A549 (cell line): Measurements from ENCODE around the gene ARMC10. TPM values are rescaled to one million over a fixed set of nuclear protein-coding genes. Genes with fewer than 3 reads are reported as not detected.
"Not testable (repeated sequence)": the region's sequence is repeated elsewhere in the genome, so short reads cannot be mapped to it uniquely, and the experiment has no call there.

Experiments used
- ATAC-seq, 2 experiments: fragments of 200-7000 bp in 1 of 2; fragments of >200 bp in 1 of 2; cut with Nextera tagmentation in 1 of 2; cut with Tn5 transposase in 1 of 2; 3 replicates each; pipeline versions ENCODE4 v1.8.0 to v1.9.1; 2018 to 2020; ENCODE audit warnings: mild to moderate bottlenecking in 1 of 2, moderate library complexity in 1 of 2
- CTCF ChIA-PET: fragments of 300-600 bp; sonication (Branson Sonifier 250); formaldehyde crosslinking; extraction: SDS; loops from one replicate; lab custom pipeline; 2021; ENCODE audit warnings: antibody characterized with exemption, inconsistent platforms; lab: Yijun Ruan, JAX
- POLR2A ChIA-PET: fragments of 350-600 bp; formaldehyde crosslinking; extraction: SDS; loops from one replicate; lab custom pipeline; 2021; ENCODE audit warnings: antibody characterized with exemption, inconsistent platforms; lab: Yijun Ruan, JAX
- DNase-seq, 2 experiments: peaks; one replicate each; pipeline versions ENCODE4 v3.0.0 to v3.0.0-alpha.2; 2011 to 2016; ENCODE audit warnings: low read depth in 1 of 2, low spot score in 1 of 2
- FAIRE-seq: peaks from 2 replicates; lab custom pipeline; 2011; peaks lifted over from hg19 to GRCh38; lab: Jason Lieb, UNC
- H3K27ac ChIP-seq, 2 experiments: fragments of >200 bp; sonication (Bioruptor Twin); formaldehyde crosslinking; 3 replicates each; pipeline ENCODE4 v1.5.1; 2016 to 2017
- H3K4me1 ChIP-seq: fragments of >200 bp; sonication (Bioruptor Twin); formaldehyde crosslinking; 3 replicates; pipeline ENCODE4 v1.6.1; 2016
- H3K4me2 ChIP-seq: fragments of >200 bp; sonication (Bioruptor Twin); formaldehyde crosslinking; 3 replicates; pipeline ENCODE4 v1.6.1; 2016
- H3K4me3 ChIP-seq: fragments of >200 bp; sonication (Bioruptor Twin); formaldehyde crosslinking; 3 replicates; pipeline ENCODE4 v1.5.1; 2016
- H3K9me3 ChIP-seq: fragments of >200 bp; sonication (Bioruptor Twin); formaldehyde crosslinking; 3 replicates; pipeline ENCODE4 v1.6.1; 2016
- BHLHE40 ChIP-seq: IDR thresholded peaks from 2 replicates; pipeline ENCODE4 v1.6.1; 2012; ENCODE audit warnings: low read depth, low read length, inconsistent platforms
- CHD2 ChIP-seq: fragments of 150-350 bp; IDR thresholded peaks from 2 replicates; pipeline ENCODE4 v1.6.1; 2014; ENCODE audit warnings: low read length; ENCODE audit not compliant: partially characterized antibody
- EHMT2 ChIP-seq: fragments of 200-600 bp; sonication (generic); IDR thresholded peaks from 2 replicates; pipeline ENCODE4 v1.6.1; 2016; ENCODE audit warnings: antibody characterized with exemption, low read depth, mild to moderate bottlenecking, moderate library complexity
- EP300 ChIP-seq, 2 experiments: fragments of >200 bp; sonication (Bioruptor Twin); formaldehyde crosslinking; IDR thresholded peaks; 2 replicates in 1 of 2; 3 replicates in 1 of 2; pipeline ENCODE4 v1.6.1; 2016 to 2017
- FOSL2 ChIP-seq, 2 experiments: fragments of 450-650 bp in 1 of 2; fragments of >200 bp in 1 of 2; sonication (Bioruptor Twin) in 1 of 2; formaldehyde crosslinking; IDR thresholded peaks; 2 replicates each; pipeline versions ENCODE4 v1.5.0 to v1.6.1; 2016 to 2020; ENCODE audit warnings: mild to moderate bottlenecking in 1 of 2, moderate library complexity in 1 of 2
- HEYL ChIP-seq: fragments of 250-450 bp; sonication (Bioruptor Pico); IDR thresholded peaks from 2 replicates; pipeline ENCODE4 v1.8.0; 2021; ENCODE audit warnings: mild to moderate bottlenecking, moderate library complexity
- HOXB13 ChIP-seq: fragments of 250-450 bp; sonication (Bioruptor Pico); IDR thresholded peaks from 2 replicates; pipeline ENCODE4 v1.5.0; 2020; ENCODE audit warnings: low read depth, mild to moderate bottlenecking, moderate library complexity
- HOXB5 ChIP-seq: fragments of 250-450 bp; sonication (Bioruptor Pico); IDR thresholded peaks from 2 replicates; pipeline ENCODE4 v1.5.0; 2020; ENCODE audit warnings: mild to moderate bottlenecking, moderate library complexity
- MAFK ChIP-seq: fragments of 450-650 bp; IDR thresholded peaks from 2 replicates; pipeline ENCODE4 v1.6.1; 2014; ENCODE audit not compliant: partially characterized antibody
- RAD21 ChIP-seq, 2 experiments: fragments of >200 bp in 1 of 2; sonication (Bioruptor Twin) in 1 of 2; formaldehyde crosslinking in 1 of 2; IDR thresholded peaks in 1 of 2; conservative IDR thresholded peaks in 1 of 2; 2 replicates in 1 of 2; 3 replicates in 1 of 2; pipeline ENCODE4 v1.6.1; 2012 to 2018; ENCODE audit warnings: inconsistent platforms in 1 of 2
- RARB ChIP-seq: fragments of 250-450 bp; sonication (Bioruptor Pico); IDR thresholded peaks from 2 replicates; pipeline ENCODE4 v1.8.0; 2021; ENCODE audit warnings: mild to moderate bottlenecking, moderate library complexity
- RCOR1 ChIP-seq: fragments of 150-350 bp; IDR thresholded peaks from 2 replicates; pipeline ENCODE4 v1.6.1; 2014; ENCODE audit warnings: antibody characterized with exemption, low read length, low read depth
- TP53 ChIP-seq: fragments of 250-450 bp; sonication (Bioruptor Pico); IDR thresholded peaks from 2 replicates; pipeline ENCODE4 v1.5.0; 2021; ENCODE audit warnings: mild to moderate bottlenecking, moderate library complexity
- ZSCAN20 ChIP-seq: fragments of 250-450 bp; sonication (Bioruptor Pico); IDR thresholded peaks from 2 replicates; pipeline ENCODE4 v1.8.0; 2022; ENCODE audit warnings: mild to moderate bottlenecking, moderate library complexity
- WGBS: methylation state at CpG from one replicate; pipeline ENCODE4 v1.1.6; 2017; ENCODE audit errors: missing lambda C conversion rate; 5-methylcytosine and 5-hydroxymethylcytosine counted together
- polyA plus RNA-seq, 4 experiments: library from polyadenylated mRNA; depleted of rRNA in 3 of 4; stranded (reverse); fragments of >200 nt; fragmentation: RNase III in 1 of 4; extraction: RNeasy Plus Mini Kit Qiagen cat#74134 plus additional on column Dnase treatment in 1 of 4; gene quantifications; 2 replicates in 3 of 4; 3 replicates in 1 of 4; pipeline ENCODE4 v1.2.3, GENCODE V29; 2011 to 2017
- TF ChIP-seq, protein P1 (sequence below): fragments of >200 bp; sonication (Bioruptor Twin); formaldehyde crosslinking; IDR thresholded peaks from 2 replicates; pipeline ENCODE4 v1.6.1; 2016
- TF ChIP-seq, protein P2 (sequence below): fragments of 250-450 bp; sonication (Bioruptor Pico); IDR thresholded peaks from 2 replicates; pipeline ENCODE4 v1.5.0; 2021; ENCODE audit warnings: mild to moderate bottlenecking, moderate library complexity, borderline replicate concordance
- TF ChIP-seq, protein P3 (sequence below): IDR thresholded peaks from 2 replicates; pipeline ENCODE4 v1.6.1; 2012
- TF ChIP-seq, protein P4 (sequence below): fragments of 450-650 bp; IDR thresholded peaks from 2 replicates; pipeline ENCODE4 v1.6.1; 2014; ENCODE audit warnings: antibody characterized with exemption

ARMC10 gene
- polyA plus RNA-seq, 2 of the 4 experiments (the other 2 are of a cell fraction), result 36.6 to 63.2 TPM

DNA sequence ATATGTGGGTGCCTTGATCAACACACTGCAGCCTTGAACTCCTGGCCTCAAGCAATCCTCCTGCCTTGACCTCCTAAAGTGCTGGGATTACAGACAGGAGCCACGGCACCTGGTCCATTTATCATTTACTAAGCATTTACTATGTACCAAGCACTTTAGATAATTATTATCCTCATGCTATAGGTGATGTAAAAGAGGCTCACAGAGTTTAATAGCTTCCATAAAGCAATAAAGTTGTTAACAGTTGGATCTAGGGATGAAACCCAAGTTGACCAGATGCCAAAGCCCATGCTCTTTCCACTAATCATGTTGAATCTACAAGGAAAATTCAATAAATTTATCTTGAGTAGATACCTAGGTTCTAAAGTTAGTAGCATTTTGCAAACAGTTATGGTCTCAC is 68.9 kb downstream of the ARMC10 start:
- ChIA-PET POLR2A (no interaction called here), CTCF (interaction anchor here (0.6 kb wide), 1 partner anchor 229 kb away, joined by 3 read pairs; no protein-coding TSS in a partner anchor)

DNA sequence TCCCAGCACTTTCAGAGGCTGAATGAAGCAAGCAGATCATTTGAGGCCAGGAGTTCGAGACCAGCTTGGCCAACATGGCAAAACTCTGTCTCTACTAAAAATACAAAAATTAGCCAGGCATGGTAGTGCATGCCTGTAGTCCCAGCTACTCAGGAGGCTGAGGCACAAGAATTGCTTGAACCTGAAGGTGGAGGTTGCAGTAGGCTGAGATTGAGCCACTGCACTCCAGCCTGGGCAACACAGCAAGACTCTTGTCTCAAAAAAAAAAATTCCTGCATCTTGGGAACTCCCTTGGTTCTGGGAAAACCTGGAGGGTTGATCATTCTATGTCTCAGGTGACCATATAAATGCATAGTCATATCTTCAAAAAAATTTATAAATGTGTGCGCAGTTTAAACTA is 69.8 kb downstream of the ARMC10 start:
- ATAC-seq, H3K9me3 ChIP-seq, CTCF ChIA-PET, POLR2A ChIA-PET, H3K27ac ChIP-seq, H3K4me2 ChIP-seq, DNase-seq, H3K4me3 ChIP-seq, FAIRE-seq: not testable (repeated sequence)
- WGBS, result 89% methylated on average over 2 of the region's 2 CpGs
- peaks cover 23% of the 10 kb centered on the region; the same call in 2 of the 3 replicates for H3K4me1 ChIP-seq

More for the DNA sequence above, 68.9 kb downstream of the ARMC10 start:
- DNase-seq, result no peak
- ATAC-seq, result no peak
- H3K4me3 ChIP-seq, result no peak overlapping the region
- 75% methylated on average over 1 of the region's 1 CpG for WGBS
- no peaks in the 10 kb centered on the region for H3K9me3 ChIP-seq
- no peak for FAIRE-seq
- no peak overlapping the region for H3K4me2 ChIP-seq
- no peak overlapping the region for H3K27ac ChIP-seq
- no peak for TF ChIP-seq CHD2
- TF ChIP-seq, protein P1, sequence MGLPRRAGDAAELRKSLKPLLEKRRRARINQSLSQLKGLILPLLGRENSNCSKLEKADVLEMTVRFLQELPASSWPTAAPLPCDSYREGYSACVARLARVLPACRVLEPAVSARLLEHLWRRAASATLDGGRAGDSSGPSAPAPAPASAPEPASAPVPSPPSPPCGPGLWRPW, result no peak
- no peak for TF ChIP-seq HOXB5 (CRISPR knock-in tag)
- TF ChIP-seq, protein P2, sequence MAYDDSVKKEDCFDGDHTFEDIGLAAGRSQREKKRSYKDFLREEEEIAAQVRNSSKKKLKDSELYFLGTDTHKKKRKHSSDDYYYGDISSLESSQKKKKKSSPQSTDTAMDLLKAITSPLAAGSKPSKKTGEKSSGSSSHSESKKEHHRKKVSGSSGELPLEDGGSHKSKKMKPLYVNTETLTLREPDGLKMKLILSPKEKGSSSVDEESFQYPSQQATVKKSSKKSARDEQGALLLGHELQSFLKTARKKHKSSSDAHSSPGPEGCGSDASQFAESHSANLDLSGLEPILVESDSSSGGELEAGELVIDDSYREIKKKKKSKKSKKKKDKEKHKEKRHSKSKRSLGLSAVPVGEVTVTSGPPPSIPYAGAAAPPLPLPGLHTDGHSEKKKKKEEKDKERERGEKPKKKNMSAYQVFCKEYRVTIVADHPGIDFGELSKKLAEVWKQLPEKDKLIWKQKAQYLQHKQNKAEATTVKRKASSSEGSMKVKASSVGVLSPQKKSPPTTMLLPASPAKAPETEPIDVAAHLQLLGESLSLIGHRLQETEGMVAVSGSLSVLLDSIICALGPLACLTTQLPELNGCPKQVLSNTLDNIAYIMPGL (CRISPR knock-in tag), result no peak
- TF ChIP-seq HEYL (CRISPR knock-in tag), result no peak
- no peak for TF ChIP-seq BHLHE40
- no peak for TF ChIP-seq MAFK
- no peak for TF ChIP-seq HOXB13 (CRISPR knock-in tag)
- TF ChIP-seq RCOR1, result no peak
- TF ChIP-seq RARB (CRISPR knock-in tag), result no peak
- TF ChIP-seq, protein P3, sequence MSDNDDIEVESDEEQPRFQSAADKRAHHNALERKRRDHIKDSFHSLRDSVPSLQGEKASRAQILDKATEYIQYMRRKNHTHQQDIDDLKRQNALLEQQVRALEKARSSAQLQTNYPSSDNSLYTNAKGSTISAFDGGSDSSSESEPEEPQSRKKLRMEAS, result no peak
- no peak for TF ChIP-seq FOSL2 (IDR thresholded peaks at IDR 0.05)
- TF ChIP-seq FOSL2 (CRISPR knock-in tag; IDR thresholded peaks at IDR 0.05), result no peak
- TF ChIP-seq, protein P4, sequence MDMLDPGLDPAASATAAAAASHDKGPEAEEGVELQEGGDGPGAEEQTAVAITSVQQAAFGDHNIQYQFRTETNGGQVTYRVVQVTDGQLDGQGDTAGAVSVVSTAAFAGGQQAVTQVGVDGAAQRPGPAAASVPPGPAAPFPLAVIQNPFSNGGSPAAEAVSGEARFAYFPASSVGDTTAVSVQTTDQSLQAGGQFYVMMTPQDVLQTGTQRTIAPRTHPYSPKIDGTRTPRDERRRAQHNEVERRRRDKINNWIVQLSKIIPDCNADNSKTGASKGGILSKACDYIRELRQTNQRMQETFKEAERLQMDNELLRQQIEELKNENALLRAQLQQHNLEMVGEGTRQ, result no peak
- no peak for TF ChIP-seq EP300 (IDR thresholded peaks at IDR 0.05)
- no peak for TF ChIP-seq ZSCAN20 (CRISPR knock-in tag)
- no peak for TF ChIP-seq TP53 (CRISPR knock-in tag)
- no peak for TF ChIP-seq EHMT2
- TF ChIP-seq RAD21 (conservative IDR thresholded peaks at IDR 0.05 in 1 of 2, IDR thresholded peaks at IDR 0.05 in 1 of 2), result no peak
- H3K4me1 ChIP-seq, result peaks cover 23% of the 10 kb centered on the region; the same call in 2 of the 3 replicates
